ENCODE results near the gene ZNF638. TPM values are rescaled to one million over a fixed set of nuclear protein-coding genes. Genes with fewer than 3 reads are reported as not detected.

Gene ZNF638
- total and polyA plus RNA-seq, 5 donors = 69.9 to 84.2 (median 76.2) TPM

- ATAC-seq = no peak
- Histone ChIP-seq H3K4me3 (ENCODE audit: low read length) (no peak overlapping the region), H3K9me3 (ENCODE audit: control insufficient read depth, low read length) (no peaks in the 10 kb centered on the region), H3K4me1 (ENCODE audit: control insufficient read depth, insufficient read depth, low read length) (no peaks in the 10 kb centered on the region), H3K27ac (ENCODE audit: low read length) (no peak overlapping the region), H3K27me3 (ENCODE audit: control insufficient read depth, insufficient read depth) (no peaks in the 10 kb centered on the region)
- 94% methylated on average over 2 of the region's 2 CpGs for WGBS
- DNase-seq = no peak
- intact Hi-C loops (cut with DNase I) = no loop called here
Observed at GRCh38 chr2:71484354-71484753, 152.8 kb downstream of the ZNF638 start.

Other genes with a start within 250 kb of the ZNF638 start
- 10 to 100 TPM; 25.0 to 32.6 (median 28.8) TPM for gene MCEE, start 201.6 kb upstream of the ZNF638 start, total RNA-seq
- 44.2 TPM for gene MCEE, start 201.6 kb upstream of the ZNF638 start, polyA plus RNA-seq
- 10 to 100 TPM; 19.1 to 22.3 (median 21.2) TPM for gene MPHOSPH10, start 201.1 kb upstream of the ZNF638 start, total RNA-seq
- gene MPHOSPH10, start 201.1 kb upstream of the ZNF638 start, polyA plus RNA-seq = 23.4 TPM
- gene PAIP2B, start 104.7 kb upstream of the ZNF638 start, total RNA-seq = 10 to 100 TPM; 21.5 to 34.5 (median 30.9) TPM
- gene PAIP2B, start 104.7 kb upstream of the ZNF638 start, polyA plus RNA-seq = 14.2 TPM
- 10 to 100 TPM; 42.0 to 49.4 (median 43.8) TPM for gene DYSF, start 121.8 kb downstream of the ZNF638 start, total RNA-seq
- gene DYSF, start 121.8 kb downstream of the ZNF638 start, polyA plus RNA-seq = 36.7 TPM

Data from right cardiac atrium (tissue), 5 donors.